ENCODE measurements around the gene PPARA.

Gene PPARA

GRCh38 chr22:46143491-46144147, 6.7 kb upstream of the PPARA start:
- DNase-seq (ENCODE audit: low read depth) = no peak

- no peak for DNase-seq (ENCODE audit: low read depth)
Observed at GRCh38 chr22:46145361-46145851, 4.9 kb upstream of the PPARA start.

DNA sequence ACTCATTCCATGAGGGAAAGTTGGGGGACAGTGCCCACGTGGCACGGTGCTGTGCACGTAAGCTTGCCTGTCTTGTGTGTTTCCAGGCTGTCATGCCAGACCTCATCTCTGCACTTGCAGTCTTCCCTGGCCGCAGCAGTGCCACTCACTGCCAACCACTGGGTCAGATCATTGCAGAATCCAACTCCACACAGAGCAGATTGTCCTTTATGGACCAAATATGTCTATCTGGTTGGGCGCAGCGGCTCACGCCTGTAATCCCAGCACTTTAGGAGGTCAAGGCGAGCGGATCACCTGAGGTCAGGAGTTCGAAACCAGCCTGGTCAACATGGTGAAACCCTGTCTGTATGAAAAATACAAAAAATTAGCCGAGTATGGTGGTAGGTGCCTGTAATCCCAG, 4.4 kb upstream of the PPARA start:
- no peak for DNase-seq (ENCODE audit: low read depth)

DNA sequence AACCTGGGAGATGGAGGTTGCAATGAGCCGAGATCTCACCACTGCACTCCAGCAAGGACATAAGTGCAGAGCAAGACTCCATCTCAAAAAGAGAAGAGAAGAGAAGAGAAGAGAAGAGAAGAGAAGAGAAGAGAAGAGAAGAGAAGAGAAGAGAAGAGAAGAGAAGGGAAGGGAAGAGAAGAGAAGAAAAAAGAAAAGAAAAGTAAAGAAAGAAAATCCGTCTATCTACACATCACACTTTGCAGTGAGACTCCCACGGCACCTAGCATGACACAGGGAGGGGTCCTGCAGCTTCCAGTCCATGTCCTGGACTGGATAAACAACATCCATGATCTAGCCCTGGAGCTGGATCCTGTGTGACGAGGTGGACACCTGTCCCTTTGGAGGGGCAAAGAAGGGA, 4.0 kb upstream of the PPARA start:
- DNase-seq (ENCODE audit: low read depth) = no peak

GRCh38 chr22:46147061-46147460, 3.3 kb upstream of the PPARA start:
- no peak for DNase-seq (ENCODE audit: low read depth)

- no peak for DNase-seq (ENCODE audit: low read depth)
Observed at GRCh38 chr22:46147471-46148267, 2.7 kb upstream of the PPARA start.

DNA sequence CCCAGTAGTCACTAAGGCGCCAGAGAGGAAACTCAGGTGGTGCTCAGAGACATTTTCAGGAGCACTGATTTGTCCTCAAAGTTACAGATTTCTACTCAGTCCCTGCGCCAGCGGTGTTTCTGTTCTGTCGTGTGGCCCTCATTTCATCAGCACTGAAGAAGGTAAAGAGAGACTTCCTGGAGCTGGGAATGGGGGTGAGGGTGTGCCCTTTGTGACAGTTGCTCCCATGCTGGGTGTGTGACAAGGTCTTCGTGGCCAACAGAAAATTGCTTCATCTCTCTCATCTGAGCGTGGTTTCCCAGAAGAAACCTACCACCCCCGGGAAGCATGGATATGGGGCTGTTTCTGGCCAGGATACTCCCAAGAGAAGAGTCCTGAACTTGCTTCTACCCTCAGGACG, 2.0 kb upstream of the PPARA start:
- DNase-seq (ENCODE audit: low read depth) = no peak

GRCh38 chr22:46148816-46149511, 1.4 kb upstream of the PPARA start:
- DNase-seq (ENCODE audit: low read depth) = no peak

DNA sequence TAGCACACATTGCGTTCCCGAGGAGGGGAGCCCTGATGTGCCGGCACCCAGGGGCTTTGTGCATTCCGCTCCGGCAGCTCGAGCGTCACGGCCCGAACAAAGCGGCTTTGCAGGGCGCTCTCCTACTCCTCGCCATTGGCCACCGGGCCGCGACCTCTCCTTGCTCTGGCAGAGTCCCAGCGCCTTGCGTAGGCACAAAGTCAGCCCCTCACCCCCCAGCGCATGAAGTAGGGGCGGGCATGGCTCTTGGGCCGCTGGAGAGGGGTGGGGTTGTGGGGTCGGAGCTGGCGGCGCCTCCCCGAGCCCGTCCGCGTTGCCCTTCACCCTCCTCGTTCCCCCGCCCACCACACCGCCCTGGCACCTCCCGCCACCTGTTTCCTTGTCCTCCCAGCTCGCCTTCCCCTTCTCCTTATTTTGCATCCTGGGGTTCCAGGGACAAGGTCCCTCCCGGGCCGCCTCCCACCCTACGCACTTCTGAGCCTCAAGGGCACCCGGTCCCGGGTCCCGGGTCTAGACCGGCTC, 753 bp upstream of the PPARA start:
- DNase-seq (ENCODE audit: low read depth) = no peak

GRCh38 chr22:46150655-46151477, 540 bp downstream of the PPARA start:
- DNase-seq (ENCODE audit: low read depth) = no peak

GRCh38 chr22:46153930-46154329, 3.6 kb downstream of the PPARA start:
- DNase-seq (ENCODE audit: low read depth) = no peak

GRCh38 chr22:46156031-46156430, 5.7 kb downstream of the PPARA start:
- no peak for DNase-seq (ENCODE audit: low read depth)

DNA sequence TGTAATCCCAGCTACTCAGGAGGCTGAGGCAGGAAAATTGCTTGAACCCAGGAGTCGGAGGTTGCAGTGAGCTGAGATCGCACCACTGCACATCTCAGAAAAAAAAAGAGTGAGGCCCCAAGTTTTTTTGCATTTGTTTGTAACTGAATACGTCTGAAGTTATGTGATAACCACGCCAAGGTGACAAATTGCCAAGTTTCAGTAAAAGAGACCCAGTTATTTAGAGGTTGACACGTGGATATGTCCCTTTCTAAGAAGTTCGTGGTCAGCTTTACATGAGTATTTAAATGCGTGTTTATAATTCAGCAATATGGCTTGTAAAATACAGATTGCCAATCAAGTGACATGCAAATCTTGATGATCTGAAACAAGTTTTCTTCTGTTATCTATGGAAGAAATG, 8.0 kb downstream of the PPARA start:
- no peak for DNase-seq (ENCODE audit: low read depth)

GRCh38 chr22:46159212-46159611, 8.9 kb downstream of the PPARA start:
- no peak for DNase-seq (ENCODE audit: low read depth)

DNA sequence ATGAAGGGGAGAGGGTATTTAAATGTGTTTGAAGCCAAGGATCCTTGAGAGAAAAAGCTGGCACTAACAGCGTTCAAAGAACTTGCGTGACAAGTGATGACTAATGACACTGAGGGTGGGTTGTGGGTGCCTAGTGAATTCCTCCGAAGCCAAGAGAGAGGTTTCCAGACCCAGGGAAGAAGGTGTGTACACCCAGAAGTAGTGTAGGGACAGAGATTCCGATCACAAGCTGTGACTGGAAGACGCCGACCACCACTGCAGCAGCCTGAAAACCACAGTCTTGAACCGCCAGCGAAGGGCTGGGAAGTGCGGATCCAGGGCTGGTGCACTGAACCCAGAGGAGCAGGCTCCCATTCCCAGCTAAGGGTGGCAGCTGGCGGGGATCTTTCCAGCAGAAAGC, 9.5 kb downstream of the PPARA start:
- DNase-seq (ENCODE audit: low read depth) = no peak

GRCh38 chr22:46162285-46162684, 12.0 kb downstream of the PPARA start:
- DNase-seq (ENCODE audit: low read depth) = no peak

GRCh38 chr22:46162771-46163556, 12.6 kb downstream of the PPARA start:
- DNase-seq (ENCODE audit: low read depth) = no peak

GRCh38 chr22:46163557-46163888, 13.2 kb downstream of the PPARA start:
- DNase-seq (ENCODE audit: low read depth) = no peak

DNA sequence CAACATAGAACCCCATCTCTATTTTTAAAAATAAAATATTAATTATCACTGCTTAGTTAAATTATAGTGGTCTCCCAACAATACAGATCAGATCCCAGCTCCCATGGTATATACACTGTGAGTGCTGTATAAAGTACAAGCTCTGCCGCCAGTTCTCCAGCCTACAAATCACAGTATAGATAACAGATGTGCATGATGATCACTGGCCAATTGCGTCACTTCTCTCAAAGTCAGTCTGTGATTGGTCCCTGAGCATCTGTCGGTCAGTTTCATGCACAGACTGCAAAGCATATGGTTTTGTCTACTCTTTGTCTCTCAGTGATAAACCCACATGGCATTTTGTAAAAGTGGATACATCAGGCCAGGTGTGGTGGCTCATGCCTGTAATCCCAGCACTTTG, 15.7 kb downstream of the PPARA start:
- no peak for DNase-seq (ENCODE audit: low read depth)

DNA sequence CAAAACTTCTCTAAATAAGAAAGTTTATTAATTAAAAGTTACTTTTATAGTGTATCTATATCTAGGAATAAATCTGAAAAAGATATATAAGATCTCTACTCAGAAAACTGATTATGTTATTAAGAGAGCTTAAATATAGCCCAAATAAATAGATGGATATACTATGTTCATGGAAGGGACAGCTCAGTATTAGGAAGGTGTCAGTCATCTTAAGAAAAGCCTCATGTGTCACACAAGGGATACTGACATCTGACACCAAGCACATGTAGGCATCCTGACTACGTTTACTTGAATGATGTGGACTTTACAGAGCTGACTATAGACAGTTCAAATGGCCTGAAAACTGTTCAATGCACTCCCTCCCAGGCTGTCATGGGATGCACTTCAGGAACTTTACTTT, 19.3 kb downstream of the PPARA start:
- DNase-seq (ENCODE audit: low read depth) = no peak

DNA sequence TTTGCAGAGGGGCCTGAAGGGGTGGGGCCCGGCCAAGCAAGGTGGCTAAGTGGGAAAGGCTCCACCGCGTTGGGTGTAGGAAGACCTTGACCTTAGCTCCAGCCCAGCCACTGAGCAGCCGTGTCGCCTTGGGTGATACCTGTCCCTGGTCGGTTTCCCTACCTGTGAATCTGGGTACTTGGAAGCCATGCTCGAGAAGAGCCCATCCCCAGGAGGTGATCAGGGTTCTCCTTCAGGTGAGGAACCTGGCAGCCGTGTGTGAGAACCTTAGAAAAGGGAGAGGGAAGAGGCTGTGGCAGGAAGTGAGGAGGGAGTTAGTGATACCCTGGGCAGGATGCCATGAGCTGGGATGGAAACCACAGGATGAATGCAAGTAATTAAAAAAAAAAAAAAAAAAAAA, 21.6 kb downstream of the PPARA start:
- peak; percentile 56 for DNase-seq (ENCODE audit: low read depth)

All from amniotic epithelial cell (primary cell).